ENCODE data around the gene CRYBA4. TPM values are rescaled to one million over a fixed set of nuclear protein-coding genes. Genes with fewer than 3 reads are reported as not detected.
A peak's percentile ranks its signal among the peaks of the same experiment; 100 is the strongest.

Gene CRYBA4
- total RNA-seq, 1 donor from 2014 or later = not detected

DNA sequence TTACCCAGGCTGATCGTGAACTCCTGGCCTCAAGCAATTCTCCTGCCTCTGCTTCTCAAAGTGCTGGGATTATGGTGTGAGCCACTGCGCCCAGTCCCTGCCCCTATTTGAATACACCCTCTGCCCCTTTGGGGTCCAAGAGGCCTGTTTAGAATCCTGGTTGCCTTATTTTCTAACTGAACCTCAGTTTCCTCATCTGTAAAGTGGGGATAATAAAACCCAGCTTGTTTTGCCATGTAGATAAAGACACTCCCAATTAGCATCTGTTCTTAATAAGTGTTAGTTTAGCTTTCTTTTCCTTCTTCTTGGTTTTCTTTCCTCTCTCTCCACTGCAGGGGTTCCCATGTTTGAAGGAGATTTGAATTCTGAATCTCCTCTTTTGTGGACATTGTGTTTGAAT is 40.4 kb downstream of the CRYBA4 start:
- Histone ChIP-seq H3K27ac (no peak overlapping the region), H3K9me3 (no peaks in the 10 kb centered on the region), H3K27me3 (peaks cover 28% of the 10 kb centered on the region), H3K36me3 (no peaks in the 10 kb centered on the region), H3K4me3 (no peak overlapping the region), H3K4me1 (peaks cover 17% of the 10 kb centered on the region)
- TF ChIP-seq, protein P1, sequence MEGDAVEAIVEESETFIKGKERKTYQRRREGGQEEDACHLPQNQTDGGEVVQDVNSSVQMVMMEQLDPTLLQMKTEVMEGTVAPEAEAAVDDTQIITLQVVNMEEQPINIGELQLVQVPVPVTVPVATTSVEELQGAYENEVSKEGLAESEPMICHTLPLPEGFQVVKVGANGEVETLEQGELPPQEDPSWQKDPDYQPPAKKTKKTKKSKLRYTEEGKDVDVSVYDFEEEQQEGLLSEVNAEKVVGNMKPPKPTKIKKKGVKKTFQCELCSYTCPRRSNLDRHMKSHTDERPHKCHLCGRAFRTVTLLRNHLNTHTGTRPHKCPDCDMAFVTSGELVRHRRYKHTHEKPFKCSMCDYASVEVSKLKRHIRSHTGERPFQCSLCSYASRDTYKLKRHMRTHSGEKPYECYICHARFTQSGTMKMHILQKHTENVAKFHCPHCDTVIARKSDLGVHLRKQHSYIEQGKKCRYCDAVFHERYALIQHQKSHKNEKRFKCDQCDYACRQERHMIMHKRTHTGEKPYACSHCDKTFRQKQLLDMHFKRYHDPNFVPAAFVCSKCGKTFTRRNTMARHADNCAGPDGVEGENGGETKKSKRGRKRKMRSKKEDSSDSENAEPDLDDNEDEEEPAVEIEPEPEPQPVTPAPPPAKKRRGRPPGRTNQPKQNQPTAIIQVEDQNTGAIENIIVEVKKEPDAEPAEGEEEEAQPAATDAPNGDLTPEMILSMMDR (IDR thresholded peaks at IDR 0.05) = no peak
- ATAC-seq = no peak
- intact Hi-C loops (cut with DNase I) = no loop called here
- DNase-seq = no peak

DNA sequence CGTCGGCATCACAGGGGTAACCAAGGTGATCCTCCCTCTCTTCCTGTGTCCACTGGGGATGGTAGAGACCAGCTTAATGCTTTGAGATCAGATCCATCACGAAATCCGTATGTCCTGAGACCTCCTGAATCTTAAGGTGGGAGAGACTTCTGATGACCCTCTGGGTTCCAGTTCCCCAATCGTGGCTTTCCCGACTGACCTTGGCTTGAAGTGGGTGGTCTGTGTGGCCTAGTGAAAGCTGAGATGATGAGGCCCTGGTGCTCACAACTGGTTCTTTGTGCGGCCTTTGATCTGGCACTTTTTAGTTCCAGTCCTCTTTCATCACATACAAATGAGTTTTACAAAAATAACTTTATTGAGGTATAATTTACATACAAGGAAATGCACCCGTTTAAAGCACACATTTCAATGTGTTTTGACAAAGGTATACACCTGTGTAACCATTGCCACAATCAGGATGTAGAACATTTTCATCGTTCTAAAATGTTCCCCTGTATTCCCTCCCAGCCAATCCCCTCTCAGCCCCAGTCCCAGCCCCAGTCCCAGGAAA is 41.7 kb downstream of the CRYBA4 start:
- no peak for ATAC-seq
- DNase-seq = no peak
- H3K27ac ChIP-seq = no peak overlapping the region
- peaks cover 9% of the 10 kb centered on the region for H3K4me1 ChIP-seq
- no peaks in the 10 kb centered on the region for H3K9me3 ChIP-seq
- TF ChIP-seq, protein P1 (IDR thresholded peaks at IDR 0.05) = no peak
- H3K4me3 ChIP-seq = no peak overlapping the region
- intact Hi-C loops (cut with DNase I) = no loop called here
- no peaks in the 10 kb centered on the region for H3K36me3 ChIP-seq
- H3K27me3 ChIP-seq = peaks cover 15% of the 10 kb centered on the region

DNA sequence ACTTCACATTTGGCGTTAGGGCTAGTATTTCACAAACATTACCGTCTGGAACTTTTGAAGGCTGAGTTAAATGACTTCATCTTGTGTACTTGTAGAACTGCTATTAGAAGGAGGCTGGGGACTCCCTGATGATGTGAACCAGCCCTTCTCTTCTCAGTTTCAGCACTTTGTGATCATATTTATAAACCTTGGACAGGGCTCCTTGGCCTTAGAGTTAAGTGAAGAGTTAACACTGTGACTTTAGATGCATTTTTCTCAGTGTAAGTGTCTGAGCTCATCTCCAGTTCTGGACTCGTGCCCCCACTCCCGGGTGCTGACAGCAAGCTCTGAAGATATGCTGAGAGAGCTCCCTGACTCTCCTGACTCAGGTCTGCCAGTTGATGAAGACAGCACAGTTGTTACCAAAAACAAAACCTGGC is 44.1 kb downstream of the CRYBA4 start:
- DNase-seq (no peak), ATAC-seq (no peak)
- intact Hi-C loops (cut with DNase I) = no loop called here

DNA sequence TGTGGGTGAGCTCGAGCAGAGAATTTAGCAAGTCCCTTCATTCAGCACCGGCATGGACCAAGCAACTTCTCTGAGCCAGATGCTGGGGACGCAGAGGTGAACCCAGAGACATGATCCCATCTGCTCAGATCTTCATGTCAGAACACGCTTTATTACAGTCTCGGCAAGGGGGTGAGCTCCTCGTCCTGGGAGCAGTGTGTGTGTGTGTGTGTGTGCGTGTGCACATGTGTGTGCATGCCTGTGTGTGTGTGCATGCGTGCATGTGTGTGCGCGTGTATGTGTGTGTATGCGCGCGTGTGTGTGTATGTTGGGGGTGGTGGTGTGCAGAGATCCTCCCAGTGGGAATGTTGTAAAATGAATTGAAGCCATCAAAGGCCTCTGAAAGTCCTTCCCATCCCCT is 45.4 kb downstream of the CRYBA4 start:
- intact Hi-C loops (cut with DNase I) = no loop called here

More for the DNA sequence above, 44.1 kb downstream of the CRYBA4 start:
- peaks cover 2% of the 10 kb centered on the region for H3K4me1 ChIP-seq
- TF ChIP-seq, protein P1 (IDR thresholded peaks at IDR 0.05) = no peak
- H3K4me3 ChIP-seq = no peak overlapping the region
- peaks cover 5% of the 10 kb centered on the region for H3K27me3 ChIP-seq
- no peak overlapping the region for H3K27ac ChIP-seq
- H3K36me3 ChIP-seq = no peaks in the 10 kb centered on the region
- H3K9me3 ChIP-seq = no peaks in the 10 kb centered on the region

DNA sequence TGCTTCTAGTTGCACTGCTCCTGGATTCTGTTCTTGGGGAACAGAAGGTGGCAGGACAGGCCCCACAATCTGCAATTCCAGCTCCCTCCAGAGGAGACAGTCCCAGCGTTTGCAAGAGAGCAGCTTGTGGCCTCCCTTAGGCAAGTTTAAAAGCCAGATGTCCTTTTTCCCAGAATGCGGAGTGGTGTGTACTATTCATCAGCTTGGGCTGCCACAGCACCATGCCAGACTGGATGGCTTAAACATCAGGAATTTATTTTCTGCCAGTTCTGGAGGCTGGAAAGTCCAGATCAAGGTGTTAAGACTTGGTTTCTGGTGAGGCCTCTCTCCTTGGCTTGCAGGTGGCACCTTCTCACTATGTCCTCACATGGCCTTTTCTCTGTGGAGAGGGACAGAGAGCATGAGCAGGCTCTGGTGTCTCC is 47.3 kb downstream of the CRYBA4 start:
- intact Hi-C loops (cut with DNase I) = no loop called here
- H3K4me1 ChIP-seq = peaks cover 24% of the 10 kb centered on the region
- H3K9me3 ChIP-seq = no peaks in the 10 kb centered on the region
- no peak overlapping the region for H3K27ac ChIP-seq
- H3K27me3 ChIP-seq = no peaks in the 10 kb centered on the region
- no peaks in the 10 kb centered on the region for H3K36me3 ChIP-seq
- no peak for ATAC-seq
- no peak overlapping the region for H3K4me3 ChIP-seq
- TF ChIP-seq, protein P1 (IDR thresholded peaks at IDR 0.05) = peak; percentile 37
- DNase-seq = no peak

More for the DNA sequence above, 45.4 kb downstream of the CRYBA4 start:
- DNase-seq (no peak), ATAC-seq (no peak)
- TF ChIP-seq, protein P1 (IDR thresholded peaks at IDR 0.05) = no peak
- Histone ChIP-seq H3K27ac (no peak overlapping the region), H3K27me3 (no peaks in the 10 kb centered on the region), H3K4me1 (peaks cover 15% of the 10 kb centered on the region), H3K9me3 (no peaks in the 10 kb centered on the region), H3K4me3 (no peak overlapping the region), H3K36me3 (no peaks in the 10 kb centered on the region)

DNA sequence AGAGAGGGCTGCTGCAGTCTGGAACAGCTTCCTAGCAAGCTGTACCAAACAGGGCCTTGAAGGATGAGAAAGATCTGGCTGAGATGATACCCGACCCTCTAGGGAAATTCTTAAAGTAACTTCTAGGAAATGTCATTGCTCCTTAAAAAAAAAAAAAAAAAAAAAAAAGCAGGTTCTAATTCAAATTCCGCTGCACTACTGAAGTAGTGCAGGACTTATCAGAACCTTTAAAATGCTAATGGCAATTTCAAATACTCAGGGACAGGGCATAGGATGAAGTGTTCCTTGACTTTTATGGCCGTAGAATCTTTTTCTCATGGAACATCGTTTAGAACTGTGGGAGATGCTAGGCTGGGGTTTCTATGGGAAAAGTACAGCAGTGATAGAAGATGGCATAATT is 48.7 kb downstream of the CRYBA4 start:
- Histone ChIP-seq H3K27me3 (no peaks in the 10 kb centered on the region), H3K9me3 (no peaks in the 10 kb centered on the region), H3K27ac (no peak overlapping the region), H3K4me1 (peaks cover 37% of the 10 kb centered on the region), H3K36me3 (no peaks in the 10 kb centered on the region), H3K4me3 (no peak overlapping the region)
- intact Hi-C loops (cut with DNase I) = no loop called here
- TF ChIP-seq, protein P1 (IDR thresholded peaks at IDR 0.05) = no peak
- ATAC-seq = no peak
- DNase-seq = no peak
